ENCODE results near the gene PLD1.

PLD1 gene

GRCh38 chr3:171553086-171553485 lies 257.2 kb downstream of the PLD1 start:
- Histone ChIP-seq H3K9ac (ENCODE audit: low read length) (no peak overlapping the region), H3K27me3 (ENCODE audit: control insufficient read depth, insufficient read depth, low read length) (no peaks in the 10 kb centered on the region), H3K4me3 (ENCODE audit: low read length) (no peak overlapping the region), H3K4me1 (ENCODE audit: control insufficient read depth, insufficient read depth, low read length) (no peaks in the 10 kb centered on the region), H3K27ac (ENCODE audit: low read depth, low read length) (no peak overlapping the region), H3K36me3 (ENCODE audit: control insufficient read depth, insufficient read depth, low read length) (no peaks in the 10 kb centered on the region)

DNA sequence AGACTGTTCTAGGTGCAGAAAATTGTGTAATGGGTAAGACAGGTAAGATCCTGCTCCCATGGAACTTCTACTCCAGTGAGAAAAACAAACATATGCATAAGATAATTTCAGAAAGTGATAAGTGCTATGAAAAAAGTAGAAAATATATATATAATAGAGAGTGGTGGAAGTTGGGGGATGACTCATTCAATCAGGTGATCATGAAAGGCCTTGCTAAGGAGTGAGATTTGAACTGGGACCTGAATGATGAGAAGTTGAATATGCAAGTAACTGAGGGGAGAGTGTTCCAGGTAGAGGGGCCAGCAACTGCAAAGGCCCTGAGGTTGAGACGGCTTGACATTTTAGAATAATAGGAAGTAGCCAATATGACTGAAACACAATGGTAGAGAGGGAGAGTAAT lies 257.8 kb downstream of the PLD1 start:
- Histone ChIP-seq H3K27ac (ENCODE audit: low read depth, low read length) (no peak overlapping the region), H3K4me3 (ENCODE audit: low read length) (no peak overlapping the region), H3K4me1 (ENCODE audit: control insufficient read depth, insufficient read depth, low read length) (no peaks in the 10 kb centered on the region), H3K36me3 (ENCODE audit: control insufficient read depth, insufficient read depth, low read length) (no peaks in the 10 kb centered on the region), H3K9ac (ENCODE audit: low read length) (no peak overlapping the region), H3K27me3 (ENCODE audit: control insufficient read depth, insufficient read depth, low read length) (no peaks in the 10 kb centered on the region)

GRCh38 chr3:171551296-171551695 lies 259.0 kb downstream of the PLD1 start:
- no peak overlapping the region for H3K9ac ChIP-seq (ENCODE audit: low read length)
- H3K27ac ChIP-seq (ENCODE audit: low read depth, low read length): no peak overlapping the region
- no peaks in the 10 kb centered on the region for H3K27me3 ChIP-seq (ENCODE audit: control insufficient read depth, insufficient read depth, low read length)
- no peaks in the 10 kb centered on the region for H3K36me3 ChIP-seq (ENCODE audit: control insufficient read depth, insufficient read depth, low read length)
- H3K4me3 ChIP-seq (ENCODE audit: low read length): no peak overlapping the region
- H3K4me1 ChIP-seq (ENCODE audit: control insufficient read depth, insufficient read depth, low read length): no peaks in the 10 kb centered on the region

Data from rectal smooth muscle tissue (tissue), 1 donor.